H4 (cell line): ENCODE results near the gene TCEAL9. TPM values are rescaled to one million over a fixed set of nuclear protein-coding genes. Genes with fewer than 3 reads are reported as not detected.

Experiments
- total RNA-seq: library from RNA; depleted of rRNA; stranded (reverse); fragments of >200 nt; shearing (Covaris generic); gene quantifications from 2 replicates; pipeline ENCODE4 v1.2.3, GENCODE V29; 2014; rRNA removed

Gene TCEAL9
- total RNA-seq, 1 experiment from 2014 or later: 141 TPM

Other genes with a start within 250 kb of the TCEAL9 start
- gene BEX4, start 141.4 kb upstream of the TCEAL9 start, total RNA-seq: 0.27 and 0.68 TPM in 2 replicates
- 186 and 188 TPM in 2 replicates for gene TCEAL8, start 101.4 kb upstream of the TCEAL9 start, total RNA-seq
- not detected in 2 replicates for gene TCEAL5, start 79.8 kb upstream of the TCEAL9 start, total RNA-seq
- 17.6 and 19.2 TPM in 2 replicates for gene BEX2, start 45.5 kb upstream of the TCEAL9 start, total RNA-seq
- 8.7 and 13.1 TPM in 2 replicates for gene TCEAL7, start 26.3 kb upstream of the TCEAL9 start, total RNA-seq
- gene BEX3, start 20.0 kb downstream of the TCEAL9 start, total RNA-seq: 426 and 477 TPM in 2 replicates
- gene RAB40A, start 163.0 kb downstream of the TCEAL9 start, total RNA-seq: 0.04 TPM in 1 of 2 replicates, not detected in the other
- gene TCEAL4, start 229.0 kb downstream of the TCEAL9 start, total RNA-seq: 61.2 and 67.6 TPM in 2 replicates